ENCODE data around the gene UBE2C. TPM values are rescaled to one million over a fixed set of nuclear protein-coding genes. Genes with fewer than 3 reads are reported as not detected.

UBE2C gene
- total RNA-seq, 1 experiment from 2014 or later = 249 TPM

- DNase-seq (ENCODE audit: low spot score) (no peak), ATAC-seq (no peak)
- ChIA-PET POLR2A (interaction anchor here (0.6 to 0.7 kb wide), 2 partner anchors 20 to 50 kb away, joined by 3 to 8 read pairs; no protein-coding TSS in a partner anchor), CTCF (interaction anchor here (0.7 kb wide), 2 partner anchors 48 to 89 kb away, joined by 4 read pairs; no protein-coding TSS in a partner anchor)
- Mint-ChIP-seq H3K4me3 (no peak overlapping the region), H3K4me1 (peaks cover 31% of the 10 kb centered on the region), H3K9me3 (no peaks in the 10 kb centered on the region), H3K36me3 (no peaks in the 10 kb centered on the region), H3K27ac (no peak overlapping the region), H3K27me3 (ENCODE audit: low read depth) (no peaks in the 10 kb centered on the region)
- TF ChIP-seq FOXP4 (CRISPR knock-in tag; IDR thresholded peaks at IDR 0.05) = no peak
- TF ChIP-seq E2F1 (CRISPR knock-in tag; IDR thresholded peaks at IDR 0.05) = no peak
- TF ChIP-seq ZNF281 (CRISPR knock-in tag; IDR thresholded peaks at IDR 0.05) = no peak
- TF ChIP-seq ZBTB21 (CRISPR knock-in tag; IDR thresholded peaks at IDR 0.05; ENCODE audit: borderline replicate concordance) = no peak
- no peak for TF ChIP-seq PRRX2 (CRISPR knock-in tag; IDR thresholded peaks at IDR 0.05)
- no peak for TF ChIP-seq SOX15 (CRISPR knock-in tag; IDR thresholded peaks at IDR 0.05)
- TF ChIP-seq ATF2 (CRISPR knock-in tag; IDR thresholded peaks at IDR 0.05; ENCODE audit: borderline replicate concordance, low read depth) = no peak
Measured at GRCh38 chr20:45860560-45861220, 48.2 kb downstream of the UBE2C start.

- TF ChIP-seq ATF1 (CRISPR knock-in tag; IDR thresholded peaks at IDR 0.05) = no peak
- TF ChIP-seq CTCF (IDR thresholded peaks at IDR 0.05) = no peak
- no peak for TF ChIP-seq IRF2 (CRISPR knock-in tag; IDR thresholded peaks at IDR 0.05; ENCODE audit: borderline replicate concordance, low read depth)
- TF ChIP-seq GTF2I (CRISPR knock-in tag; conservative IDR thresholded peaks at IDR 0.05) = no peak
- TF ChIP-seq TP53 (CRISPR knock-in tag; IDR thresholded peaks at IDR 0.05) = no peak
- TF ChIP-seq FOXK1 (CRISPR knock-in tag; IDR thresholded peaks at IDR 0.05) = no peak
- Mint-ChIP-seq H3K27me3 (ENCODE audit: low read depth) (no peaks in the 10 kb centered on the region), H3K27ac (peak overlapping the region; percentile 11; the same call in 1 of the 2 replicates)
Measured at GRCh38 chr20:45861221-45862075, 49.0 kb downstream of the UBE2C start.

More at GRCh38 chr20:45861221-45862075, 49.0 kb downstream of the UBE2C start:
- DNase-seq (ENCODE audit: low spot score) (no peak), ATAC-seq (no peak)
- CTCF ChIA-PET = no interaction called here
- POLR2A ChIA-PET = no interaction called here
- H3K4me1 Mint-ChIP-seq = peaks cover 25% of the 10 kb centered on the region
- no peaks in the 10 kb centered on the region for H3K9me3 Mint-ChIP-seq
- H3K36me3 Mint-ChIP-seq = no peaks in the 10 kb centered on the region
- no peak overlapping the region for H3K4me3 Mint-ChIP-seq
